Omental fat pad (tissue), 4 donors: ENCODE results near the gene BDH1. TPM values are rescaled to one million over a fixed set of nuclear protein-coding genes. Genes with fewer than 3 reads are reported as not detected.

Experiments used
- ATAC-seq: fragments of 150-250 bp; one replicate; pipeline ENCODE4 v1.9.1; 2016; ENCODE audit warnings: mild to moderate bottlenecking, moderate library complexity; ENCODE audit not compliant: low FRiP score
- DNase-seq: peaks from one replicate; pipeline ENCODE4 v3.0.0-alpha.2; 2019; ENCODE audit warnings: low spot score
- CTCF ChIP-seq, 3 donors: fragments of 450-650 bp; IDR thresholded peaks; one replicate each; pipeline ENCODE4 v1.5.1; 2016 to 2017; ENCODE audit warnings: antibody characterized with exemption in 3 of 3, mild to moderate bottlenecking in 3 of 3, moderate library complexity in 2 of 3
- small RNA-seq: library from RNA; depleted of rRNA; stranded (forward); fragments of <200 nt; gene quantifications from one replicate; pipeline ENCODE3, GENCODE V24; 2016
- total RNA-seq, 4 donors: library from RNA; depleted of rRNA; stranded (reverse); fragments of >200 nt; gene quantifications; one replicate each; pipeline ENCODE4 v1.1.0, GENCODE V29; 2016

BDH1 gene
- total RNA-seq, 4 donors from 2014 or later: 11.9 to 24.9 (median 16.1) TPM

DNA sequence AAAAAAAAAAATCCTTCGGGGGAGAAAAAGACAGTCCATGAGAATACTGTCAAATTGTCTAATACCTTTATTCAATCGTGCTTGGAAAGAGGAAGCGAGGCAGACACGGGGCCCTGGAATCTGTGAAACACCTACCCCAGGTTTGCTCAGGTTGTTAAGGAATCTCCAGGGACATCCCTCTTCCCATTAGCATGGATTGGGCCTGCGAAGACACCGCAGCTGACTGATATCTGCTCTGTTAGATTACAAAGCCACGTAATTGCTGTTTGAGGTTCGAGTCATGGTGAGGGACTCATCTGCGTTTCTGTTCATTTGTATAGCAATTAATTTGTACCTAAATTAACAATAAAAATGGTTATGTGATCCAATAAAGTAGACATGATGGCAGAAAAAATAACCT is 91.0 kb downstream of the BDH1 start:
- TF ChIP-seq CTCF (IDR thresholded peaks at IDR 0.05): no peak
- DNase-seq: no peak
- no peak for ATAC-seq

GRCh38 chr3:197463279-197463678 is 92.5 kb downstream of the BDH1 start:
- no peak for DNase-seq
- ATAC-seq: no peak
- no peak for TF ChIP-seq CTCF (IDR thresholded peaks at IDR 0.05)

DNA sequence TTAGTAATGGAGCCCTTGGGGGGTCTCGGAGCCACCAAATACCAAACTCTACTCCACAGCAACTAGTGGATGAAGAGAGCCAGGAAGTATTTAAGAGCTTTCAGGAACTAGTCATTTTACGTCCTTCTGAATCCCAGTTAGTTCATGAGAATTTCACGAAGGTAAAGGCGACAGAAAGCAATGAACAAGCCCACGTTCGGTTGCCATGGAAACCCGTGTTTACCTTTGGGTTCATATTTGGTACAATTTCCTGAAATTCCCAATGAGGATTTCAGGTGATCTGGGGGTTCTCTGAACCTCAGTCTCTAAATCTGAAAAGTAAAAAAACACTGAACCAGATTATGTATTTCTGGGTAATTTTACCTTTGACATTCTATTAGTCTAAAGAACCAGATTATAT is 93.0 kb downstream of the BDH1 start:
- no peak for ATAC-seq
- TF ChIP-seq CTCF (IDR thresholded peaks at IDR 0.05): no peak
- DNase-seq: no peak

- TF ChIP-seq CTCF (IDR thresholded peaks at IDR 0.05): no peak
- no peak for DNase-seq
- ATAC-seq: no peak
Measured at GRCh38 chr3:197460639-197461038, 95.1 kb downstream of the BDH1 start.

DNA sequence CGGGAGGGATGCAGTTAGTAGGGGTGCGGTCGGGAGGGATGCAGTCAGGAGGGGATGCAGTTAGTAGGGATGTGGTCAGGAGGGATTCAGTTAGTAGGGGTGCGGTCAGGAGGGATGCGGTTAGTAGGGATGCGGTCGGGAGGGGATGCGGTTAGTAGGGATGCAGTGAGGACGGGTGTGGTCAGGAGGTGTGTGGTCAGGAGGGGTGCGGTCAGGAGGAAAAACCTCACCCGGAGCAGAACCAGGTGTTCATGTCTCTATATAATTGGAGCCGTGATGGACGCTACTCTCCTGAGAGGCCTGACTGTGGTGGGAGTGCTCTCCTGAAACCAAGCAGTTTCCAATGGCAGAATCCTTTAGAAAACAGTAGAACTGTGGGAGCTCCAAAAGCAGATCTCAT is 95.8 kb downstream of the BDH1 start:
- no peak for TF ChIP-seq CTCF (IDR thresholded peaks at IDR 0.05)
- ATAC-seq (no peak), DNase-seq (no peak)

Small RNA genes lying within 50 kb of the gene (small RNA-seq; reads per million reads assigned to genes)
- gene AC132008.1: not detected

Other genes starting within 250 kb of the BDH1 start
- gene RUBCN, start 180.9 kb upstream of the BDH1 start, total RNA-seq: 10 to 100 TPM; 23.6 to 69.5 (median 39.4) TPM
- 10 to 100 TPM; 44.3 to 62.1 (median 50.8) TPM for gene FYTTD1, start 193.9 kb upstream of the BDH1 start, total RNA-seq
- 10 to 100 TPM; 34.8 to 70.9 (median 38.0) TPM for gene LRCH3, start 235.3 kb upstream of the BDH1 start, total RNA-seq